Heart left ventricle (tissue), 16 donors: ENCODE results near the gene TPSAB1. TPM values are rescaled to one million over a fixed set of nuclear protein-coding genes. Genes with fewer than 3 reads are reported as not detected.

Source experiments
- ATAC-seq, 4 donors: fragments of 200-7000 bp; cut with Tn5 transposase; one replicate each; pipeline ENCODE4 v1.9.1; 2020 to 2022; ENCODE audit warnings: moderate library complexity in 4 of 4, mild to moderate bottlenecking in 3 of 4, moderate number of reproducible peaks in 1 of 4
- DNase-seq, 5 donors: peaks; one replicate each; pipeline ENCODE4 v3.0.0-alpha.2; 2020
- H3K27ac ChIP-seq, 12 donors: fragments of 200-600 bp; sonication (generic) in 4 of 12; one replicate each; pipeline versions ENCODE4 v1.5.0 to v1.8.0; 2016 to 2022; ENCODE audit warnings: mild to moderate bottlenecking in 2 of 12
- H3K27me3 ChIP-seq, 9 donors: fragments of 200-600 bp; sonication (generic) in 2 of 9; one replicate each; pipeline versions ENCODE4 v1.5.1 to v1.8.0; 2016 to 2022; ENCODE audit warnings: mild to moderate bottlenecking in 3 of 9
- H3K36me3 ChIP-seq, 9 donors: fragments of 200-600 bp; sonication (generic) in 2 of 9; one replicate each; pipeline versions ENCODE4 v1.5.0 to v1.8.0; 2018 to 2022; ENCODE audit warnings: mild to moderate bottlenecking in 2 of 9
- H3K4me1 ChIP-seq, 12 donors: fragments of 200-600 bp; sonication (generic) in 4 of 12; one replicate each; pipeline versions ENCODE4 v1.5.0 to v1.8.0; 2016 to 2022; ENCODE audit warnings: mild to moderate bottlenecking in 3 of 12
- H3K4me3 ChIP-seq, 12 donors: fragments of 200-600 bp; sonication (generic) in 4 of 12; one replicate each; pipeline versions ENCODE4 v1.5.0 to v1.8.0; 2017 to 2022; ENCODE audit warnings: mild to moderate bottlenecking in 9 of 12, moderate library complexity in 4 of 12
- H3K9me3 ChIP-seq, 12 donors: fragments of 200-600 bp; sonication (generic) in 4 of 12; one replicate each; pipeline versions ENCODE4 v1.5.0 to v1.8.0; 2016 to 2022; ENCODE audit warnings: mild to moderate bottlenecking in 1 of 12
- POLR2A ChIP-seq, 2 donors: fragments of 450-650 bp; IDR thresholded peaks; one replicate each; pipeline ENCODE4 v1.6.1; 2017; ENCODE audit warnings: antibody characterized with exemption in 2 of 2, mild to moderate bottlenecking in 2 of 2, moderate library complexity in 2 of 2
- WGBS, 4 donors: extraction: QIAGEN DNeasy Blood & Tissue Kit in 2 of 4; methylation state at CpG; one replicate each; pipeline versions ENCODE4 v1.1.5 to v1.1.7; 2013 to 2018; 5-methylcytosine and 5-hydroxymethylcytosine counted together
- intact Hi-C, 10 donors: fragments of 100-400 bp; cut with DNase I; formaldehyde crosslinking; loops; one replicate each; pipeline versions ENCODE4 v1.11.1 to v1.14.2; 2022
- polyA plus RNA-seq, 2 donors: library from polyadenylated mRNA; stranded (reverse); fragments of 200-250 nt; gene quantifications; one replicate each; pipeline ENCODE4 v1.2.3, GENCODE V29; 2013
- total RNA-seq, 9 donors: library from RNA; depleted of rRNA in 2 of 9; stranded (reverse); fragments of >200 nt in 2 of 9; fragmentation: NEBNext Ultra II Directional in 3 of 9; extraction: Animal tissue kit (Norgen Biotek cat#: 25700) in 3 of 9; gene quantifications; one replicate each; pipeline versions ENCODE4 v1.1.0 to v1.2.4, GENCODE V29; 2016 to 2023
- TF ChIP-seq, protein P1 (sequence below), 12 donors: fragments of 200-600 bp; sonication (generic) in 4 of 12; IDR thresholded peaks; one replicate each; pipeline versions ENCODE4 v1.5.0 to v1.8.0; 2018 to 2022; ENCODE audit warnings: antibody characterized with exemption in 12 of 12, mild to moderate bottlenecking in 5 of 12
- donor health status: ischemic (EF 13 %, LVEDD 7.1; RV severe dilation, severe dysfunction).
- donor health status: healthy with polysubstance abuse.
- donor health status: DM: no; HTN: yes; CAD: no.
- donor health status: DM: no; HTN: no; CAD: no.
- donor health status: ischemic (EF 25% LVEDD 6.9; RV normal size, moderate dysfunction).
- donor health status: ischemic (EF 25% LVEDD 5.7; RV mildly dilated, moderate dysfunction).
- donor health status: healthy.
- donor health status: DM: yes; HTN: yes; CAD: no.
- donor health status: ischemic (EF 35%, LVEDD 5.7; RV mildly dilated, moderate dysfunction).
- donor health status: nonischemic (EF 11% LVEDD 7.7; RV severe dilation, severe dysfunction).
- donor health status: DM: yes; HTN: yes; CAD: no.
- donor health status: PGD.
- donor health status: ischemic (EF 29% LVEDD 5.4; RV normal size, mild dysfunction).
- donor health status: nonischemic (EF 23%, LVEDD 6.1; RV moderate dilation, normal function).

The TPSAB1 gene
- total and polyA plus RNA-seq, 11 donors: 1.1 to 14.3 (median 3.4) TPM; not detected in 1

DNA sequence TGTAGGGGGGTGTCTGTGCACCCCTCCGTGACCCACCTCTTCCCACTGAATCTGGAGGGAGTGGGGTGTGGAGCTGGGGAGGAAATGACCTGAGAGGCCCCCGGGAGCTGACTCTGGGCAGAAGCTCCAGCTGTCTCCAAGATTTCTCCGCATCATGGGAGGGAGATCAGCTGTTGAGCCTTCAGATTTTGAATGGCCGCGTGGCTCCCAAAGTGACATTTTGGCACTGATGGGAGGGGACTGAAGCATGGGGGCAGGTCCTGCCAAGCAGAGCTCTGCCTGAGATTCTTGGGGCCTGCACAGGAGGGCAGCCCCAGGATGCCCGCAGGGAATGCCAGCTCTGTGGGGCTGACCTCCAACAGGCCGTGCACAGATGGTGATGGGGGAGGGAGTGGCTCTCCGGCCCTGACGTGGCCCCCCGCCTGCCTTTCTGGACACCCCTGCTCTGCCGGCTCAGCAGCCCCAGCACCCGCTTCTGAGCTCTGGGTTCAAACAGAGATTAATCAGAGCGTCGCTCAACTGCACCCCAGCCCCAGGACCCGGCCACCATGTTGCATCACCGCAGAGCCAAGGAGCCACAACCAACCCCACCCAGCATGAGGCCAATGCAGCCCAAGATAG is 43.6 kb downstream of the TPSAB1 start:
- 71 to 93% (median 76%) methylated on average over 7 to 16 of the region's 16 CpGs for WGBS, 4 donors
- Histone ChIP-seq H3K27me3 (peaks cover 8 to 53% (median 19%) of the 10 kb centered on the region in 9 donors), H3K4me3 (no peak overlapping the region), H3K9me3 (no peaks in the 10 kb centered on the region), H3K36me3 (no peaks in the 10 kb centered on the region), H3K27ac (no peak overlapping the region), H3K4me1 (peaks cover 0 to 5% (median 0%) of the 10 kb centered on the region in 12 donors)
- ATAC-seq (no peak), DNase-seq (no peak)
- TF ChIP-seq, protein P1, sequence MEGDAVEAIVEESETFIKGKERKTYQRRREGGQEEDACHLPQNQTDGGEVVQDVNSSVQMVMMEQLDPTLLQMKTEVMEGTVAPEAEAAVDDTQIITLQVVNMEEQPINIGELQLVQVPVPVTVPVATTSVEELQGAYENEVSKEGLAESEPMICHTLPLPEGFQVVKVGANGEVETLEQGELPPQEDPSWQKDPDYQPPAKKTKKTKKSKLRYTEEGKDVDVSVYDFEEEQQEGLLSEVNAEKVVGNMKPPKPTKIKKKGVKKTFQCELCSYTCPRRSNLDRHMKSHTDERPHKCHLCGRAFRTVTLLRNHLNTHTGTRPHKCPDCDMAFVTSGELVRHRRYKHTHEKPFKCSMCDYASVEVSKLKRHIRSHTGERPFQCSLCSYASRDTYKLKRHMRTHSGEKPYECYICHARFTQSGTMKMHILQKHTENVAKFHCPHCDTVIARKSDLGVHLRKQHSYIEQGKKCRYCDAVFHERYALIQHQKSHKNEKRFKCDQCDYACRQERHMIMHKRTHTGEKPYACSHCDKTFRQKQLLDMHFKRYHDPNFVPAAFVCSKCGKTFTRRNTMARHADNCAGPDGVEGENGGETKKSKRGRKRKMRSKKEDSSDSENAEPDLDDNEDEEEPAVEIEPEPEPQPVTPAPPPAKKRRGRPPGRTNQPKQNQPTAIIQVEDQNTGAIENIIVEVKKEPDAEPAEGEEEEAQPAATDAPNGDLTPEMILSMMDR (IDR thresholded peaks at IDR 0.05): no peak
- no peak for TF ChIP-seq POLR2A (IDR thresholded peaks at IDR 0.05)
- intact Hi-C loops: no loop called here

DNA sequence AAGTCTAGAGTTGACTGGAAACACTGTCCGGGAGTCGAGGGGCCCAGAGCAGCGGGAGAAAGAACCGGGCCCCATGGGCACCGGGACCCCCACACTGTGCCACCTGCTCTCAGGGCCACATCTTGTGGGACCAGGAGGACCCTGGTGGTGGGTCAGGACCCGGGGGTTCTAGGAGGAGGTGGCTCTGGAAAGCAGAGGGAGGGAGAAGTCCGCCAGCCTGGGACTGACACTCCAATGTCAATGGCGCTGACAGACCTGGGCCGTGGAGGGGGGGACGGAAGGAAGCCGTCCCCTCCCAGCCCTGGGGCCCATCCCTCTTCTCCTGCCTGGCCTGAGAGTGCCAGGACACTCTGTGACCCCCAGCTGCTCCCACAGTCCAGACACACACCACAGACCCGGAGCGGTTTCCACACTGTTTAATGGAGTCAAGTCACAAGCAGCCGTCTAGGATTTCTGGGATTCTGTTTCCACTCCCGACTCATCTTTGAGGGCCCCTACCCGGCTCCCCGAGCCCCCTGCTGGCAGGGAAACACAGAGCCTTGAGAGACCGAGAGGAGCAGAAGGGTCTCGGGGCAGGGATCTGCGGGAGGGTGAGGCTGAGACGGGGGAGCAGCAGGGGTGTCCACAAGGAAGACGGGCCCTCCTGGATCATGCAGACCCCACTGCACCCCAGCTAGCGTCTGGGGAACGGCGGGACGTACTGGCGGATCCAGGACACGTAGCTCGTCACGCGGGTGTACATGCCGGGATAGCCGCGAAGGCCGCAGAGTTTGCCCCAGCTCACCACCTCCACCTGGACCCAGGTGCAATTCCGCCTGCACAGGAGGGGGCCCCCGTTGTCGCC is 45.4 kb downstream of the TPSAB1 start:
- Histone ChIP-seq H3K4me3 (no peak overlapping the region), H3K9me3 (no peaks in the 10 kb centered on the region), H3K27ac (no peak overlapping the region), H3K27me3 (peaks cover 10 to 62% (median 36%) of the 10 kb centered on the region in 9 donors), H3K4me1 (peaks cover 0 to 8% (median 0%) of the 10 kb centered on the region in 12 donors), H3K36me3 (no peaks in the 10 kb centered on the region)
- ATAC-seq (no peak), DNase-seq (peak in 1 of 5 donors; percentile 57)
- intact Hi-C loops: no loop called here
- TF ChIP-seq POLR2A (IDR thresholded peaks at IDR 0.05): no peak
- WGBS, 4 donors: 72 to 79% (median 76%) methylated on average over 30 to 38 of the region's 38 CpGs

DNA sequence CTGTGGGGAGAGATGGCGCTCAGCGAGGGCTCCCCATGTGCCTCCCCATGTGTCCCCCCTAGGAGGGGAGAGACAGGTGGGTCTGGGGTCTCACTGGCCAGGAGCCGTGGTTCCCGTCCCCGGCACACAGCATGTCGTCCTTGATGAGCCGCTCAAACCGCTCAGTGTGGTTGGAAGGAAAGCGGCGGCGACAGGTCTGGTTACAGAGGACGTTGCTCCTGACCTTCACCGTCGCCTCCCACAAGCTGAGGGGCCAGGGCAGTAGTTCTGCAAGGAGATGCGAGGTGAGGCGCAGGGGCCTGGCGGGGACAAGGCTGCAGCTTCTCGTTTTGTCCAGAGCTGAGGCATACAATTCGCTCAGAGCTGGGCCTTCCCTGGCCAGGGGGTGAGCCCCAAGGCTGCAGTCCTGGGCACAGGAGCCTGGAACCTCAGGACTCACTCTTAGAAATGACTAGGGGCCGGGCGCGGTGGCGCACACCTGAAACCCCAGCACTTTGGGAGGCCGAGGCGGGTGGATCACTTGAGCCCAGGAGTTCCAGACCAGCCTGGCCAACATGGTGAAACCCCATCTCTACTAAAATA is 46.1 kb downstream of the TPSAB1 start:
- Histone ChIP-seq H3K27me3 (peaks cover 10 to 69% (median 38%) of the 10 kb centered on the region in 9 donors), H3K27ac (no peak overlapping the region), H3K4me1 (peaks cover 0 to 8% (median 0%) of the 10 kb centered on the region in 12 donors), H3K9me3 (no peaks in the 10 kb centered on the region), H3K36me3 (no peaks in the 10 kb centered on the region), H3K4me3 (no peak overlapping the region)
- WGBS, 4 donors: 75 to 90% (median 81%) methylated on average over 16 to 25 of the region's 25 CpGs
- intact Hi-C loops: no loop called here
- DNase-seq (no peak), ATAC-seq (no peak)
- TF ChIP-seq, protein P1 (IDR thresholded peaks at IDR 0.05): no peak
- TF ChIP-seq POLR2A (IDR thresholded peaks at IDR 0.05): no peak

DNA sequence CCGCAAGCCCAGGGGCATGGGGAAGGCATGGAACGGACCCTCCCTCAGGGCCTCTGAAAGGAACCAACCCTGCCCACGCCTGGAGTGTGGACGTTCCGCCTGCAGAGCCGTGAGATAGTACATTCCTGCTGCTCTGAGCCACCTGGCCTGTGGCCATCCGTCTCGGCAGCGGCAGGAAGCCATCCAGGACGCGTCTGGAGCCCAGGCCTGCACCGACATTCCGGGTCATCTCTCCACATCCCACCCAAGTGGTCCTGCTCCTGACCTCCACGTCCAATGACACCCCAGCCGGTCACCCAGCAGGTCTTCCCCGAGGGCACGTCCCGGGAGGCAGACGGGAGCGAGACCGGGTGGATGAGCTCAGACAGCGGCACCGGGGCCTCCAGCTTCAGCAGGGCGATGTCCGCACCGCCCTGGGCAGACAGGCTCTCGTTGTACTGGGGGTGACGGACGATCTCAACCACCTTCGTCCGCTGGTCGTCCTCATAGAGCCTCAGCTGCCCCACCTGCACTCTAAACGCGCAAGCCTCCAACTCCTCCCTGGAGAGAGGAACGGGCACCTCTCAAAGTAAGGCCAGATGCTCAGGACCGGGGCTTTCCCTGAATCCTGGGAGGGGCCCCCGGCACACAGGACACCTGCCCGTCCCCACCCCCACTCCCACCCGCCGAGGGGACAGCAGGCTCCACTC is 47.6 kb downstream of the TPSAB1 start:
- Histone ChIP-seq H3K4me3 (no peak overlapping the region), H3K27ac (no peak overlapping the region), H3K9me3 (no peaks in the 10 kb centered on the region), H3K4me1 (peaks cover 0 to 8% (median 0%) of the 10 kb centered on the region in 12 donors), H3K27me3 (peaks cover 10 to 74% (median 43%) of the 10 kb centered on the region in 9 donors), H3K36me3 (no peaks in the 10 kb centered on the region)
- WGBS, 4 donors: 42 to 57% (median 53%) methylated on average over 24 to 40 of the region's 40 CpGs
- TF ChIP-seq, protein P1 (IDR thresholded peaks at IDR 0.05): no peak
- TF ChIP-seq POLR2A (IDR thresholded peaks at IDR 0.05): no peak
- intact Hi-C loops: no loop called here
- ATAC-seq: peak; percentile 20 to 64 (median 42)
- DNase-seq: peak in 2 of 5 donors; percentile 44 to 74
